HG03103 (cell line): ENCODE measurements around the gene UBE2I.

ENCODE experiments used
- ATAC-seq: cut with Tn5 transposase; IDR thresholded peaks from one replicate; pipeline ENCODE4 v1.9.1; 2021; ENCODE audit warnings: low read depth; ENCODE audit not compliant: unreplicated experiment

The UBE2I gene

DNA sequence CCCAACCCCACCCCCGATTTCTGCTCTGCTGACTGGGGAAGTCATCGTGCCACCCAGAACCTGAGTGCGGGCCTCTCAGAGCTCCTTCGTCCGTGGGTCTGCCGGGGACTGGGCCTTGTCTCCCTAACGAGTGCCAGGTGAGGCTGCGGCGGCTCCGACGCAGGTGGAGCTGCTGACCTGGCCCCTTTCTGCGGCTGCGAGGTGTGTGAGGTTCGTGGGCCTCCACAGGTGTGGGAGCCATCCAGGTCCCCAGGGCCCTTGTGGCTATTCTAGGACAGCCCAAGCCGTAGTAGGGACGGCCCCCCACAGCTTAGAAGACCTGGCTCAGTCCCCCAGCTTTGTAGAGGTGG lies 3.0 kb downstream of the UBE2I start:
- no peak for ATAC-seq

DNA sequence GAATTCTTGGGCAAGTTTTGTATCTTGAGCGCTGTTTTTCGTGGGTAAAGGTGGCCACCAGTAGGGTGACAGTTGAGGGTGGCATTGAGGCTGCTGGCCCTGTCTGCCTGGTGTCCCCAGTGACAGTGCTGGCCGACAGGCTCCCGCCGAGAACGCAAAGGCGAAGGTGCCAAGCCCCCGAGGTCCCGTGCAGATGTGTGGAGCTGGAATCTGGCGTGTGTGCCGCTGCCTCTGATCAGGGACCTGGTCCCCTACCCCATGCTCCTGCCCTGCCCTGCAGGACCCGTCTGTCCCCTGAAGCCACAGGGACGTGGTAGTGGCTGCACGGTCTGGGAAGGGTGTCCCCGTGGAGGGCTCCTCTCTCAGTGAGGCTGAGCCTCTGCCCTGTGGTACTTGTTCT lies 3.5 kb downstream of the UBE2I start:
- no peak for ATAC-seq

DNA sequence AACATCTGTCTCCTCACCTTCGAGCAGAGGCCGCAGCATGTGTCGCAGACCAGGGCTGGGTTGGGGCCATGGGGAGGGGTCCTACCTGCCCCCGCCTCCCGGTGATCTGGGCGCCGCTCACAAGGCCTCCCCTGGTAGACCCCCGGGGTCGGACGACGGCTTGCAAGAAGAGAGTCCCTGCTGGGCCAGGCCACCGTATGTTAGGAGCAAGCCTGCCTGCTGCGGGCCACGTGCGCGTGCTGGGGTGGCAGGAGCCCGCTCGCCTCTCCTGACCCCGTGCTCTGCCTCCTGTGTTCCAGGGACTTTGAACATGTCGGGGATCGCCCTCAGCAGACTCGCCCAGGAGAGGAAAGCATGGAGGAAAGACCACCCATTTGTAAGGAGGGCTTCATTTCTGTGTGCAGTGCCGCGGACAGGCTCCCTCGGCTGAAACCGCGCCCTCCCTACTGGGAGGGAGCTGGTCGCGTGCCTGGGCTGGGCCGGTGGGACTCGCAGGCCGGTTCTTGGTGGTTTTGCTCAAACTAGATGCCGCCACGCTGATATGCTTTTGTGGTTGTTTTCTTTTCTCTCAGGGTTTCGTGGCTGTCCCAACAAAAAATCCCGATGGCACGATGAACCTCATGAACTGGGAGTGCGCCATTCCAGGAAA lies 4.4 kb downstream of the UBE2I start:
- ATAC-seq, result no peak

DNA sequence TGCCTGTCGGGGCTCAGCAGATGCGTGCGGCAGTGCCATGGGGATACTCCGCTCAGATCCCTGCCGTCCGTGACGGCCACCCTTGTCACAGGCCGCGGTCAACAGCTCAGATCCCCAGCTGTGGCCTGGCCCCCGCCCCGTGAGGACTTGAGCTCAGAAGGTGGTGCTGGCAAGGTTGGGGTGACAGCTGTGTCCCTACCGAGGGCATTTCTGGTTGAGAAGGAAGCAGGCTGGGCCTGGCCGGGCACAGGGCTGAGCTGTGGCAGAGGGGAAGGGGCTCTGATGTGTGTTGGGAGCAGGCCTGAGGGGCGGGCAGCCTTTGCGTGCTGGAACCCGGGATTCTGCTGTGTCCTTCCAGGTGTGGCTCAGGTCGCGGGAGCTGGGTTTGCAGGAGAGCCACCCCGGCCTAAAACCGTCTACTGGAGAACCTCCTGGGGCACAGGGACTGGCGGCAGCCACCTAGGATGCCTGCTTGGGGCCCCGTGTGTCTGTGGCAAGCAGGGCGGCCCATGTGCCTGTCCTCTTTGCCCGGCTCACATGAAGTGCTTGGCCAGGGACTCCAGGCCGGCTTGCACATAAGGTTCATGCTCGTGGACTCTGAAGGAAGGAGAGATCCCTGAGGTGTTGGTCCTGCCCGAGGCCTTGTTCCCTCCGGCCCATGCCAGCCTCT lies 5.1 kb downstream of the UBE2I start:
- ATAC-seq, result no peak

DNA sequence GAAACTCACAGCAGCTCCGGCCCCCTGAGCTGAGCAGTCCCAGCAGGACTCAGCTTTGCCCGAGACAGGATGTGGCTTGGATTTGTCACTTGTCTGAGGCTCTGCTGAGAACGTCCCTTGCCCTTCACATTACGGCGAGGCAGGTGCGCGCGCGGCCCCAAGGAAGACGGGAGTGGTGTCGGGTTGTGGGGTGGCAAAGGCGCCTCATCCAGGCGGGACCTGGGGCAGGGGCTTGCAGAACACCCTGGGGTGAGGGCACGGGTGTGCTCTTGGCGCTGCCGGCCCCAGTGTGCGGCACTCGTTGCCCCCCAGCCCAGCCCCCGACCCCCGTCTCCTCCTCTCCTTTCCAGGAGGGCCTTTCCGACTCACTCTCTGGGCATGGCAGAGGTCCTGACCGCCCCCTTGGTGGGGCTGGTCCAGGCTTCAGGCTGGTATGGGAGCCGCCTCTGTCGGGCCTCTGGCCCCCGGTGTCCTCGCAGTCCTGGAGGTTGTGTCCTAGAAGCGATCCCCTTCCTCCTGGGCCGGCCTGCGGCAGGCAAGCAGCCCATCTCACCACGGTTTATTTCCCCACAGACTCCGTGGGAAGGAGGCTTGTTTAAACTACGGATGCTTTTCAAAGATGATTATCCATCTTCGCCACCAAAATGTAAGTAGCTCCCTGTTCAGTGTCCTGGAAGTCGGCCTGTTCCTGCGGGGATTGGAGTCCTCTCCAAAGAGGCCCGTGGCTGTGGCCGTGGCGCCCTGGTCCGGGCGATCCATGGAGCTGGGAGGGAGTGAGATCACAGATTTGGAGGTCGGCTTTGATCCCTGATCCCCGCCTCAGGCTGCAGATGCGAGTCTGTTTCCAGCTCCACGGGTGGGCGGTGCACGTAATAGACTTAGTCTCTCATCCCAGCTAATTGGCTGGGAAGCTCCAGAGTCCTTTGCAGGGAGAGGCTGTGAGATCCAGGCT lies 5.9 kb downstream of the UBE2I start:
- ATAC-seq, result no peak

DNA sequence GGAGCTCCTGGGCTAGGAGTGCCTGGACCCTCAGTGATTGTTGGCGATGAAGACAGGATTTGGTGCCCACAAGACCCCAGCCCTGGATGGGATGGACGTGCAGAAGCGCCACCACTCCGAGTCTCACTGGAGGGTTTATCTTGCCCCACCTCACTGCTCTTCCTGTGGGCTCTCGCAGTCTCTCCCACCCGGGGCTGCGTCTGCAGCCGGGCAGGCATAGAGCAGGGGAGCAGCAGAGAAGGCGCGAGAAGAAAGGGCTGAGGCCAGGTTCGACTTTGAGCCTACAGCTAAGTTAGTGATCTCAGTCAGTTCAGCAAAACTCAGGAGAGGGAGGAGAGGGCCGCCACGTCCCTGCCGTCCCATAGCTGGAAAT lies 6.6 kb downstream of the UBE2I start:
- no peak for ATAC-seq

DNA sequence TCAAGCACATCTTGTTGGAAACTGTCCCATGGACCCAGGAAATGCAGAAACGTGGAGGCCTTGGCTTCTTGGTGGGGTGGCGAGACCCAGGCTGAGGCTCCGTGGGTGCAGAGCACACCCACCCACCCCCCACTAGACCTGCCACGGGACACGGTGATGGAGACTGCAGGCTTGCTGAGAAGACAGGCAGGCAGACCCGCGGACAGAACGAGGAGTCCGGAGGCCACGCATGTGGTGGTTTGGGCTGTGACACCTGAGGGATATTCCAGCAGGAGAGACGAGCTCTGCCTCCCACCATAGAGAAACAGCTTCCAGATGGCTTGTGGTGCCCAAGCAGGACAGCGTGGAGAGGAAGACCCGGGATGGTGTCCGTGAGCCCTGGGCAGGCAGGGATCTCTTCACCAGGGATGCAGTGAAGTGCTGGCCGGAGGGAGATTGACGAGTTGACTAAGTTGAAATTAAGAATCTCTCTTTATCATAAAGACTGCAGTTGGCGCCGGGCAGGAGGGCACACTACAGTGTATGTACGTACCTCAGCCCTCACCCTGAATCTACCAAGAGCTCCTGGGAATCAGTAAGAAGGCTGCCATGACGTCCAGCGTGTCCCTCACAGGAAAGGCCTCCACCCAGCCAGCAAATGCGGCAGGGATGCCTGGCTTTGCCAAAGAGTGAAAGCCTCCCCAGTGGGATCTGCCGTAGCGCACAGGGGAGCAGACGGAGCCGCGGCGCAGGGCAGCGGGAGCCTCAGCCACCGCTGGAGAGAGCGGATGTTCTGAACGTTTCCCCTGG lies 8.2 kb downstream of the UBE2I start:
- no peak for ATAC-seq

DNA sequence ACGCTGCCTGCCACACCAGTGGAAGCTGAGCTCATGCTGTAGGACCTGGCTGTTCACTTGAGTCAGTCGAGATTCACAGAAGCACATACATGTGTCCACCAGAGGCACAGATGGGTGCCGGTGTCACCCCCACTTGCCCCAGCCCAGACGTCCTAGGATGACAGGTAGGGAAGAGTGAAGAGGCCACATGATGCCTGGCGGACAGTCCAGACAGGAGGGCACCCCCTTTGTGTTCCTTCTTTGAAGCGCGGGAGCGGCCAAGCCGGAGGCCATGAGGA lies 8.8 kb downstream of the UBE2I start:
- ATAC-seq, result no peak

DNA sequence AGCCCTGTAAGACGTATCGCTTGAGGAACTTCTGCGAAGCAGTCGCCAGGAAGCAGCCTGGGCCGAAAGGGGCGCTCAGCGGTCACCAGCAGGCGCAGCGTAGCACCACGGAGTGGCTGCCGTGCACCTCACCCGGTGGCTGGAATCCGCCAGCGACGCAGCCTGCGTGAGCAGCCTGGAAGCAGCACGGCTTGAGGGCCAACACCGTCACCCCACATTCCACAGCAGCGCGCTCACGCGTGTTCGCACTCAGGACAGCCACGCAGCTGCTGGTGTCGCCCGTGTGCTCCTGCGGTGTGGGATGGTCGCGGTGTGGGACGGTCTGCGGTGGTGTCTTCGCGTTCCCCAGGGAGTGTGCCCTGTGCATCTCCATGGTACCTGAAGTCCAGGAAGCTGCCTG lies 9.6 kb downstream of the UBE2I start:
- ATAC-seq, result no peak

DNA sequence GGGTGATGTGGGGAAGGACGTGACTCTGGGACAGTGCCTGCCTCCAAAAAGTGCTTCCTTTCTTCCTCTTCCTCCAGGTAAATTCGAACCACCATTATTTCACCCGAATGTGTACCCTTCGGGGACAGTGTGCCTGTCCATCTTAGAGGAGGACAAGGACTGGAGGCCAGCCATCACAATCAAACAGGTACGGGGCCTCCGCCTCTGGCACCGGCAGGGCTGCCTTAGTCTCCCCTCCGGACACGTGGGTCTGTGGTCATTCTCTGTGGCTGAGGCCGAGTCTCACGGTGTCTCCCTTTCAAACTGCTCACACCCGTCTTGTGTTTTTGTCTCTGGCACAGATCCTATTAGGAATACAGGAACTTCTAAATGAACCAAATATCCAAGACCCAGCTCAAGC lies 10.7 kb downstream of the UBE2I start:
- ATAC-seq, result no peak

DNA sequence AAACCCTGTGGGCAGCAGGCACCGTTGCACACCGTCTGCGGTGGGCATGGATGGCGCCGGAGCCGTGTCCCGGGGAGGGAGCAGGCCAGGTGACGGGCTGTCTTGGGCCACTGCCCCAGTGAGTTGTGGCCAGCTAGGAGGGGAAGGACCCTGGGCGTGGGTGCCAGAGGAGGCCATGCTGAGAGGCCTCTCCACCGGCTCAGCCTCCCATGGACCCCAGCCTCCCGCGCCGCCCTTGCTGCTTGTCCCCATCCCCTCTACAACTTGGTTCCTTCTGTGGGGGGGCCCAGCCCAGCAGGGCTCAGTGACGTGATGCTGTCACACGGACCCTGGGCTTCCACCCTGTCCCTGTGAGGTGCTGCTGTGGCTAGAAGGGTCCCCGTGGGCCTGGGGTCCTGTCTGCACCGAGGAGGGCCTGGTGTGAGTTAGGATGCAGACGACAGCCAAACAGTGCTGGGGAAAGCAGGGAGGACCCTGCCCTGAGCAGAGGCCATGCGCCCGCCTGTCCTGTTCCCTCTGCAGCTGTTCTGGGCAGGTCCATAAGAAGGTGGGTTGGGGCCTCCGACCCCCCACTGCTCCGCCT lies 11.3 kb downstream of the UBE2I start:
- no peak for ATAC-seq

DNA sequence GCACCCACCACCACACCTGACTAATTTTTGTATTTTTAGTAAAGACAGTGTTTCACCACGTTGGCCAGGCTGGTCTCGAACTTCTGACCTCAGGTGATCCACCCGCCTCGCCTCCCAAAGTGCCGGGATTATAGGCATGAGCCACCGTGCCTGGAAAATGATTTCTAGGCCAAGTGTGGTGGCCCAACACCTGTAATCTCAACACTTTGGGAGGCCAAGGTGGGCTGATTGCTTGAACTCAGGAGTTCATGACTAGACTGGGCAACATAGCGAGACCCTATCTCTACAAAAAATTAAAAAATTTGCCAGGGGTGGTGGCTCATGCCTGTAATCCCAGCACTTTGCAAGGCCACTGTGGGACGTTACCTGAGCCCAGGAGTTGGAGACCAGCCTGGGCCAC lies 13.0 kb downstream of the UBE2I start:
- no peak for ATAC-seq

DNA sequence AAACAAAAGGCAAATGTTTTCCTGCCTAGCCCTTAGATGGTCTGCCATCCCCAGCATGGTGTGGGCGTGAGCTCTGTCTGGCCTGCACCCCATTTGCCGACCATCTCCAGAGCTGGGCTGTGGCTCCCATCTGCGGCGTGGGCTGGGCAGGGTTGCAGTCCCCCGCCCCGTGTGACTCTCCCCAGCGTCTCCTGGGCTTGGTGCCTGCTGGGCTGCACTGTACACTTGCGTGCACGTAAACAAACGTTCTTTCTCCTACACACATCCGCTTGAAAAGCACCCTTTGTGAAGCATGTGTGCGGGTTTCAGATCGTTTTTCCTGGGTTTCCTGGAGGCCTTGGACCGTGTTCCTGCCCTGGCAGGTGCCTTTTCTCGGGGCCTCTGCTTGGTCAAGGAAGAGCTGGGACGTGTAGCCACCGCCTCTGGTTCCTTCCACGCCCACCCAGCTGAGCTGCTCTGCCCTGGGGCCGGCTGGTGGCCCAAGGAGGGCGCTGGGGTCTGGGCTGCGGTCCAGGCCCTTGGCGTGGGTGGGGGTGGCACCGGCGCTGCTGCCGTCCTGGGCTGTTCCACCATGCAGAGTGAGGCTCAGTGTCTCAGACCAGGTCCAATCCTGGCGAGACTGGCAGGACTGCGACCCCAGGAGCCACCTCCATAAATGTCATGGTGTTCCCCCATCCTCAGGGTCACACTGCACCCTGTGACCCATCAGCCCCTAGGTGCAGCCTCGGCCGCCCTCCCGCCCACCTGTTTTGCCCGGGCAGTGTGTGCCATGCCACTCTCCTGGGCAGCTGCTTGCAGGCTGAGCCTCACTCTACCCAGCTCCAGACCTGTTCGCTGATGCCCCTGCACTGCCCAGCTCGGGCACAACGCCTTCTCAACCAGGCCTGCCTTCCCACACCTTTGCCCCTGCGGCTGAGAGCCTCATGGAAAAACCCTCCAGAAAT lies 14.1 kb downstream of the UBE2I start:
- no peak for ATAC-seq

DNA sequence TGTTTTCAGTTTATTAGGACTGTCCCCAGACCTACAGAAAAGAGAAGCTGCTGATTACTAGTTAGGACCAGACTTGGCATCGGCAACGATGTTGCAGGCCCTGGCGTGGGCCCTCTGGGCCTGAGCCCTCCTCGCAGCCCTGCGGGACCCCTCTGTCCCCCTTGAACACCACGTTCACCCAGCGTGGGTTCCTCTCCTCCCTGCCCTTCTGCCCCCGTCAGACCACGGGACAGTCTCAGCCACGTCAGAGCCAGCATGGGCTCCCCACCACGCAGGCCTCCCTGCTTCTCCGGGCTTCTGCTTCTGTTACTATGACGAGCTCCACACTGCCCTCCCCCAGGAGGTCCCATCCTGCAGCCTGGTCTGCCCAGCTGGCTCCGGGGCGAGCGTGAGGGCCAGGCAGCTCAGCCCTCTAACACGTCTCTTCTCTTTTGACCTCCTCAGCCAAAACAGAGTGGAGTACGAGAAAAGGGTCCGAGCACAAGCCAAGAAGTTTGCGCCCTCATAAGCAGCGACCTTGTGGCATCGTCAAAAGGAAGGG lies 14.9 kb downstream of the UBE2I start:
- ATAC-seq, result no peak

DNA sequence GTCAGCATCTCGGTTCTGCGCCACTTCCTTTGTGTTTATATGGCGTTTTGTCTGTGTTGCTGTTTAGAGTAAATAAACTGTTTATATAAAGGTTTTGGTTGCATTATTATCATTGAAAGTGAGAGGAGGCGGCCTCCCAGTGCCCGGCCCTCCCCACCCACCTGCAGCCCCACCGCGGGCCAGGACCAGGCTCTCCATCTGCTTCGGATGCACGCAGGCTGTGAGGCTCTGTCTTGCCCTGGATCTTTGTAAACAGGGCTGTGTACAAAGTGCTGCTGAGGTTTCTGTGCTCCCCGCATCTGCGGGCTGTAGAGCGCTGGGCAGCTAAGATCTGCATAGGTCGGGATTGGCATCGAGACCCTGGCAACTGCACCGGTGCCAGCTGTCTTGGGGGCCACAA lies 15.8 kb downstream of the UBE2I start:
- no peak for ATAC-seq

DNA sequence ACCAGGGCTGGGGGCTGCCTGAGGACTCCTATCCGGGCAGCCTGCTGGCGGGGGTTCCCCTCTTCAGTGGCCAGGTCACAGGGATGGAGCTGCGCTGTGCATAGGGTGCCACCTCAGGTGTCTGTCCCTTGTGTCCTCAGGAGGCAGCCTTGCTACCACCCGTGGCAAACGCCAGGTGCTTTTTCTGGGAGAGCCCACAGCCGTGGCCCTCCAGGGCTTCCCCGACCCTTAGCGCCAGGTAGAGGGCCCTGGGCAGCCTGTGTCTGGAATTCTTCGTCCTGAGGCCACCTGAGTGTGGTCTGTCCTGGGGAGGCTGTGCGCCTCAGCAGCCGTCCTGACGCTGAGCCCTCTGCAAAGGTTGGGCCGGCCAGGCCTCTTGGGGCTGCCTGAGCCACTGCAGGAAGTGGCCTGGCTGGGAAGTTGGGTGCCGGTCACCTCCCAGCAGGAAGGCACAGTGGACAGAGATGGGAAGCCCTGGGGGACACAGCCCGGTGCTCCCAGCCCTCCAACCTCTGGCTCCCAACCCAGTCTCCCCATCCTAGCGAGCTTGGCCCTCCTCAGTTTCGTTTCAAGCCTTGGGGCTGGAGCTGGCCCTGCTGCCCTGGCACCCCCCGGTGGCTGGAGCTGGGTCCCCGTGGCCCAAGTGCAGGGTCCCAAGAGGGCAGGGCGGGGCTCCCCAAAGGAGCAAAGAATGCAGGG lies 16.4 kb downstream of the UBE2I start:
- no peak for ATAC-seq

DNA sequence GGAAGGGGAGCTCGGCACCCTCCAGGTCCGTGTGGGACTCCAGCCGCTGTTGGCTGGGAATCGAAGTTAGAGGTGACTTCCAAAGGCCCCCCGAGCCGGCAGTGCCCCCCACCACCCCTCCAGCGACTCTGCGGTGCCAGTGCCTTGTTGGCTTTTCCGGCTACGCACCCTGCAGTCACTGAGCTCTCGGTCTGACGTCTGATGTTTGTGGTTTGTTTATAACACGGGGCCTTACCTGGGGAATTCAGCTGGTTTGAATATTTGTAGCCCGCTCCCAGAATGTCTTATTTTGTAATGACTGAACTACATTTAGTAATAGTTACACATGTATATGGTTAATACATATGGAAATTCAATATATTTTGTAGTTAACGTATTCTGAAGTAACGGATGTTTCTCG lies 17.0 kb downstream of the UBE2I start:
- no peak for ATAC-seq

DNA sequence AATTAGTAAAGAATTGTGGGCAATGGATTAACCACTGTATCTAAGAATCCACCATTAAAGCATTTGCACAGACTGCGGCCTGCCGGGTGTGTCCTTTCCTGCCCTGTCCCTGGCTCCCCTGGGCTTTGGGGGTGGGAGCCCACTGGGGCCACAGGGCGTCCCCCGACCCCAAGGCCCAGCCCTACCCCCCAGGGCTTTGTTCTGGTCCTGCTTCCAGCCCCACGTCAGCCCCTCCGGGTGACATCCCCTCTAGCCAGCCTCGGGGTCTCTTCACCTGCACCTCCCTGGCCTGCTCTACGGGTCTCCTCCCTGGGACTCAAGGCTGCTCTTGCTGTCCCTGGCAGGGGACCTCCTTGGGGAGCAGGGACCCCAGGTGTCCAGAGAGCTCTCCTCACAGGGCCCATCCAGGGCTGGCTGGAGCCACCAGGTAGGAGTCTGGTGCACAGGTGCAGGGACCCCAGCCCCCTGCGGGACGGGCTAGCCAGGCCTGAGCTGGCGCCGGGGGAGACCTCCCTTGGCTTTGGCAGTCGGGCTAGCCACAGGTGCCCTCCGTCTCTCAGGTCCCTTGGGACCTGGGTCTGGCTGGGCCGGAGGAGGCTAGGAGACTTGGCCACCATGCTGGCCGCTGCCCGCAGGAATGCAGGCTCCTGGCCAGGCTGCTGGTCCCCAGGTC lies 17.6 kb downstream of the UBE2I start:
- ATAC-seq, result no peak
